ENCODE measurements around the gene CANX. TPM values are rescaled to one million over a fixed set of nuclear protein-coding genes. Genes with fewer than 3 reads are reported as not detected.

Gene CANX
- total and polyA plus RNA-seq, 9 of the 15 experiments (the other 6 are each of a cell fraction or from before 2014, with no cell fraction given), result 155 to 893 (median 589) TPM

DNA sequence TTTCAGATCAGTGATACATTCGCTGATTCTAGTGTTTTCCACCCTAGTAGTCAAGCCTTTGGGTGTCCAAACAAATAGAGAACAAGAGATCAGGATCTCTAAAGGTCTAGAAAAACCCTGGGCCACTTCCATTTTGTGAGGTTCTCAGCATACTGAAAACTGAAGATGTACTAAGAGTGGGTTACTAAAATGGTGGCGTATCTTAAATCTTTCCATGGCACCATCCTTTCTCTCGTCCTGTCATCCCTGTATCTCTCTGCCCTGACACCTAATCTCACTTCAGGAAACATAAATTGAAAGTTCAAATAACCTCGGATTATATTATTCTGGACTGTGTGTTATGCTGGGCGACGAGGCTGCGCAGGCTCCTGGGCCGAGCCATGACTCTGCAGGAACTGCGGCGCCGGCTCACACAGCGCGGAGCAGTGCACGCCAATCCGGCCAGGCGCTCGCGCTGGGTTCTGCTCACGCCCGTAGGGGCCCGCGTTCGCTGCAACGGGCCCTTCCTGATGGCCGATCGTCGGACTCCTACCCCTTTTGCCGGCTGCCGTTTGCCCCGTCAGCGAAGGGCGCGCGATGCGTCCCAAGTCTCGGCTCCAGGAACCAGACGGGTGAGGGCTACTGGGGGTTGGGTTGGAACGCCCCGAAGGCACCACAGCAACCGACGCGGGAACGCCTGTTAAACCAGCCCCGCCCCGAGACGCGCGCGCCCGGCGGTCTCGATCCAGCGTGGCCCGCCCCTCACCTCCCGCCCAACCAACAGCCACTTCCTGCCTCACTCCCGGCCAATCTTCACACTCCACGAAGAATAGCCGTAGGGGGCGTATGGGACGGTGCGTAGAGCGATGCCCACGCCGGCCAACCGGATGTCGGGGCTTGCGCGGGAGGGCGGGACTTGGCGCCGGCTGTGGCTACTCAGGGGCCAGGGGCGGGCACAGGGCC, 503 bp upstream of the CANX start (continued):
- no peak for TF ChIP-seq SIX5 (IDR thresholded peaks at IDR 0.05; ENCODE audit: borderline replicate concordance in 1 of 2, insufficient read depth in 1 of 2, low read depth in 1 of 2, low read length in 2 of 2)
- TF ChIP-seq HNRNPH1 (optimal IDR thresholded peaks at IDR 0.05; ENCODE audit: low read depth, low read length), result no peak
- TF ChIP-seq ZNF175 (CRISPR knock-in tag; IDR thresholded peaks at IDR 0.05; ENCODE audit: low read depth), result no peak
- TF ChIP-seq MAZ (CRISPR knock-in tag; conservative IDR thresholded peaks at IDR 0.05 in 1 of 2, IDR thresholded peaks at IDR 0.05 in 1 of 2), result peak; percentile 74
- no peak for TF ChIP-seq PCBP2 (IDR thresholded peaks at IDR 0.05; ENCODE audit: low read depth, low read length, poor library complexity, severe bottlenecking)
- TF ChIP-seq ZFP36 (IDR thresholded peaks at IDR 0.05; ENCODE audit: low read depth, low read length, partially characterized antibody), result no peak
- 0 out of 2 replicates have a peak, but pooled peaks have one; percentile 23 for TF ChIP-seq ETV1 (tag; conservative IDR thresholded peaks at IDR 0.05; ENCODE audit: low read depth)
- TF ChIP-seq, protein P1, sequence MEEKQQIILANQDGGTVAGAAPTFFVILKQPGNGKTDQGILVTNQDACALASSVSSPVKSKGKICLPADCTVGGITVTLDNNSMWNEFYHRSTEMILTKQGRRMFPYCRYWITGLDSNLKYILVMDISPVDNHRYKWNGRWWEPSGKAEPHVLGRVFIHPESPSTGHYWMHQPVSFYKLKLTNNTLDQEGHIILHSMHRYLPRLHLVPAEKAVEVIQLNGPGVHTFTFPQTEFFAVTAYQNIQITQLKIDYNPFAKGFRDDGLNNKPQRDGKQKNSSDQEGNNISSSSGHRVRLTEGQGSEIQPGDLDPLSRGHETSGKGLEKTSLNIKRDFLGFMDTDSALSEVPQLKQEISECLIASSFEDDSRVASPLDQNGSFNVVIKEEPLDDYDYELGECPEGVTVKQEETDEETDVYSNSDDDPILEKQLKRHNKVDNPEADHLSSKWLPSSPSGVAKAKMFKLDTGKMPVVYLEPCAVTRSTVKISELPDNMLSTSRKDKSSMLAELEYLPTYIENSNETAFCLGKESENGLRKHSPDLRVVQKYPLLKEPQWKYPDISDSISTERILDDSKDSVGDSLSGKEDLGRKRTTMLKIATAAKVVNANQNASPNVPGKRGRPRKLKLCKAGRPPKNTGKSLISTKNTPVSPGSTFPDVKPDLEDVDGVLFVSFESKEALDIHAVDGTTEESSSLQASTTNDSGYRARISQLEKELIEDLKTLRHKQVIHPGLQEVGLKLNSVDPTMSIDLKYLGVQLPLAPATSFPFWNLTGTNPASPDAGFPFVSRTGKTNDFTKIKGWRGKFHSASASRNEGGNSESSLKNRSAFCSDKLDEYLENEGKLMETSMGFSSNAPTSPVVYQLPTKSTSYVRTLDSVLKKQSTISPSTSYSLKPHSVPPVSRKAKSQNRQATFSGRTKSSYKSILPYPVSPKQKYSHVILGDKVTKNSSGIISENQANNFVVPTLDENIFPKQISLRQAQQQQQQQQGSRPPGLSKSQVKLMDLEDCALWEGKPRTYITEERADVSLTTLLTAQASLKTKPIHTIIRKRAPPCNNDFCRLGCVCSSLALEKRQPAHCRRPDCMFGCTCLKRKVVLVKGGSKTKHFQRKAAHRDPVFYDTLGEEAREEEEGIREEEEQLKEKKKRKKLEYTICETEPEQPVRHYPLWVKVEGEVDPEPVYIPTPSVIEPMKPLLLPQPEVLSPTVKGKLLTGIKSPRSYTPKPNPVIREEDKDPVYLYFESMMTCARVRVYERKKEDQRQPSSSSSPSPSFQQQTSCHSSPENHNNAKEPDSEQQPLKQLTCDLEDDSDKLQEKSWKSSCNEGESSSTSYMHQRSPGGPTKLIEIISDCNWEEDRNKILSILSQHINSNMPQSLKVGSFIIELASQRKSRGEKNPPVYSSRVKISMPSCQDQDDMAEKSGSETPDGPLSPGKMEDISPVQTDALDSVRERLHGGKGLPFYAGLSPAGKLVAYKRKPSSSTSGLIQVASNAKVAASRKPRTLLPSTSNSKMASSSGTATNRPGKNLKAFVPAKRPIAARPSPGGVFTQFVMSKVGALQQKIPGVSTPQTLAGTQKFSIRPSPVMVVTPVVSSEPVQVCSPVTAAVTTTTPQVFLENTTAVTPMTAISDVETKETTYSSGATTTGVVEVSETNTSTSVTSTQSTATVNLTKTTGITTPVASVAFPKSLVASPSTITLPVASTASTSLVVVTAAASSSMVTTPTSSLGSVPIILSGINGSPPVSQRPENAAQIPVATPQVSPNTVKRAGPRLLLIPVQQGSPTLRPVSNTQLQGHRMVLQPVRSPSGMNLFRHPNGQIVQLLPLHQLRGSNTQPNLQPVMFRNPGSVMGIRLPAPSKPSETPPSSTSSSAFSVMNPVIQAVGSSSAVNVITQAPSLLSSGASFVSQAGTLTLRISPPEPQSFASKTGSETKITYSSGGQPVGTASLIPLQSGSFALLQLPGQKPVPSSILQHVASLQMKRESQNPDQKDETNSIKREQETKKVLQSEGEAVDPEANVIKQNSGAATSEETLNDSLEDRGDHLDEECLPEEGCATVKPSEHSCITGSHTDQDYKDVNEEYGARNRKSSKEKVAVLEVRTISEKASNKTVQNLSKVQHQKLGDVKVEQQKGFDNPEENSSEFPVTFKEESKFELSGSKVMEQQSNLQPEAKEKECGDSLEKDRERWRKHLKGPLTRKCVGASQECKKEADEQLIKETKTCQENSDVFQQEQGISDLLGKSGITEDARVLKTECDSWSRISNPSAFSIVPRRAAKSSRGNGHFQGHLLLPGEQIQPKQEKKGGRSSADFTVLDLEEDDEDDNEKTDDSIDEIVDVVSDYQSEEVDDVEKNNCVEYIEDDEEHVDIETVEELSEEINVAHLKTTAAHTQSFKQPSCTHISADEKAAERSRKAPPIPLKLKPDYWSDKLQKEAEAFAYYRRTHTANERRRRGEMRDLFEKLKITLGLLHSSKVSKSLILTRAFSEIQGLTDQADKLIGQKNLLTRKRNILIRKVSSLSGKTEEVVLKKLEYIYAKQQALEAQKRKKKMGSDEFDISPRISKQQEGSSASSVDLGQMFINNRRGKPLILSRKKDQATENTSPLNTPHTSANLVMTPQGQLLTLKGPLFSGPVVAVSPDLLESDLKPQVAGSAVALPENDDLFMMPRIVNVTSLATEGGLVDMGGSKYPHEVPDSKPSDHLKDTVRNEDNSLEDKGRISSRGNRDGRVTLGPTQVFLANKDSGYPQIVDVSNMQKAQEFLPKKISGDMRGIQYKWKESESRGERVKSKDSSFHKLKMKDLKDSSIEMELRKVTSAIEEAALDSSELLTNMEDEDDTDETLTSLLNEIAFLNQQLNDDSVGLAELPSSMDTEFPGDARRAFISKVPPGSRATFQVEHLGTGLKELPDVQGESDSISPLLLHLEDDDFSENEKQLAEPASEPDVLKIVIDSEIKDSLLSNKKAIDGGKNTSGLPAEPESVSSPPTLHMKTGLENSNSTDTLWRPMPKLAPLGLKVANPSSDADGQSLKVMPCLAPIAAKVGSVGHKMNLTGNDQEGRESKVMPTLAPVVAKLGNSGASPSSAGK (IDR thresholded peaks at IDR 0.05), result peak; percentile 9
- TF ChIP-seq ZNF253 (CRISPR knock-in tag; conservative IDR thresholded peaks at IDR 0.05), result no peak
- TF ChIP-seq ATF1 (CRISPR knock-in tag; IDR thresholded peaks at IDR 0.05), result peak; percentile 41; the same call in 1 of the 2 replicates
- TF ChIP-seq ATF1 (tag; IDR thresholded peaks at IDR 0.05), result peak; percentile 95
- no peak for TF ChIP-seq ESRRB (CRISPR knock-in tag; IDR thresholded peaks at IDR 0.05; ENCODE audit: borderline replicate concordance)
- 0 out of 2 replicates have a peak, but pooled peaks have one; percentile 16 for TF ChIP-seq ZNF584 (CRISPR knock-in tag; IDR thresholded peaks at IDR 0.05; ENCODE audit: low read depth)
